Measurements from ENCODE around the gene GID8. TPM values are rescaled to one million over a fixed set of nuclear protein-coding genes. Genes with fewer than 3 reads are reported as not detected.

The GID8 gene
- total RNA-seq, 2 experiments from 2014 or later: 39.2 to 42.2 TPM

GRCh38 chr20:62914436-62914835 lies 23.5 kb upstream of the GID8 start:
- Mint-ChIP-seq H3K9me3 (no peaks in the 10 kb centered on the region), H3K4me3 (no peak overlapping the region), H3K4me1 (ENCODE audit: low read depth) (peaks cover 65% of the 10 kb centered on the region), H3K36me3 (ENCODE audit: low read depth) (peaks cover 44% of the 10 kb centered on the region), H3K27ac (peak overlapping the region; percentile 15), H3K27me3 (no peaks in the 10 kb centered on the region)
- POLR2A ChIA-PET: interaction anchor here (0.8 to 17.8 kb wide), 5 partner anchors 13 to 39 kb away, joined by 3 to 243 read pairs (median 4); partner anchors contain the start of genes DIDO1 and GID8
- CTCF ChIA-PET: interaction anchor here (0.7 to 8.6 kb wide), 7 partner anchors 12 to 95 kb away, joined by 3 to 113 read pairs (median 4); partner anchors contain the start of gene DIDO1
- TF ChIP-seq, protein P1, sequence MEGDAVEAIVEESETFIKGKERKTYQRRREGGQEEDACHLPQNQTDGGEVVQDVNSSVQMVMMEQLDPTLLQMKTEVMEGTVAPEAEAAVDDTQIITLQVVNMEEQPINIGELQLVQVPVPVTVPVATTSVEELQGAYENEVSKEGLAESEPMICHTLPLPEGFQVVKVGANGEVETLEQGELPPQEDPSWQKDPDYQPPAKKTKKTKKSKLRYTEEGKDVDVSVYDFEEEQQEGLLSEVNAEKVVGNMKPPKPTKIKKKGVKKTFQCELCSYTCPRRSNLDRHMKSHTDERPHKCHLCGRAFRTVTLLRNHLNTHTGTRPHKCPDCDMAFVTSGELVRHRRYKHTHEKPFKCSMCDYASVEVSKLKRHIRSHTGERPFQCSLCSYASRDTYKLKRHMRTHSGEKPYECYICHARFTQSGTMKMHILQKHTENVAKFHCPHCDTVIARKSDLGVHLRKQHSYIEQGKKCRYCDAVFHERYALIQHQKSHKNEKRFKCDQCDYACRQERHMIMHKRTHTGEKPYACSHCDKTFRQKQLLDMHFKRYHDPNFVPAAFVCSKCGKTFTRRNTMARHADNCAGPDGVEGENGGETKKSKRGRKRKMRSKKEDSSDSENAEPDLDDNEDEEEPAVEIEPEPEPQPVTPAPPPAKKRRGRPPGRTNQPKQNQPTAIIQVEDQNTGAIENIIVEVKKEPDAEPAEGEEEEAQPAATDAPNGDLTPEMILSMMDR (IDR thresholded peaks at IDR 0.05): no peak
- DNase-seq: no peak
- intact Hi-C loops (cut with micrococcal nuclease): no loop called here
- ATAC-seq: no peak

DNA sequence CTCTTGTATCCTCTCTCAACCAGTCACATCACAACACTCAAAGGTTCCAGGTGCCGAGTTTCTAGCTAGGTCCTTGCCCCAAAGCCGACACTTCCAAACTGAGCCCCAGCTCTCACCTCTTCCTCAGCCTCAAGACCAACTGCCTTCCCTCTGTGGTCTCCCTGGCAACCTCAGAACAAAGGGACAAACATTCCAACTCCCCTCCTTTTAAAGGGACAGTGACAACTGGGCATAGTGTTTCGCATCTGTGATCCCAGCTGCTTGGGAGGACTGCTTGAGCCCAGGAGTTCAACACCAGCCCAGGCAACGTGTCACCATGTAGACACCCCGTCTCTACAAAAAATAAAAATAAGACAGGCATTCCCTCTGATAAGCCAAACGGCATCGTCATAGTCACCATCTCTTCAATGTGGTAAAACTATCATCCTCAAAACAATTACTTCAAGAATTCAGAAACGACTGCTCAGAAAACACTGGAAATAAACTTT lies 22.9 kb upstream of the GID8 start:
- DNase-seq (peak; percentile 48), ATAC-seq (no peak)
- TF ChIP-seq, protein P1 (IDR thresholded peaks at IDR 0.05): no peak
- peaks cover 40% of the 10 kb centered on the region for H3K36me3 Mint-ChIP-seq (ENCODE audit: low read depth)
- peak overlapping the region; percentile 9 for H3K4me3 Mint-ChIP-seq
- peaks cover 71% of the 10 kb centered on the region for H3K4me1 Mint-ChIP-seq (ENCODE audit: low read depth)
- H3K27ac Mint-ChIP-seq: peak overlapping the region; percentile 90
- no peaks in the 10 kb centered on the region for H3K27me3 Mint-ChIP-seq
- H3K9me3 Mint-ChIP-seq: no peaks in the 10 kb centered on the region
- intact Hi-C loops (cut with micrococcal nuclease): no loop called here
- ChIA-PET POLR2A (interaction anchor here (0.9 to 17.8 kb wide), 4 partner anchors 12 to 38 kb away, joined by 3 to 243 read pairs (median 24); partner anchors contain the start of genes DIDO1 and GID8), CTCF (interaction anchor here (0.7 to 8.6 kb wide), 7 partner anchors 7 to 94 kb away, joined by 3 to 113 read pairs (median 3); no protein-coding TSS in a partner anchor)

DNA sequence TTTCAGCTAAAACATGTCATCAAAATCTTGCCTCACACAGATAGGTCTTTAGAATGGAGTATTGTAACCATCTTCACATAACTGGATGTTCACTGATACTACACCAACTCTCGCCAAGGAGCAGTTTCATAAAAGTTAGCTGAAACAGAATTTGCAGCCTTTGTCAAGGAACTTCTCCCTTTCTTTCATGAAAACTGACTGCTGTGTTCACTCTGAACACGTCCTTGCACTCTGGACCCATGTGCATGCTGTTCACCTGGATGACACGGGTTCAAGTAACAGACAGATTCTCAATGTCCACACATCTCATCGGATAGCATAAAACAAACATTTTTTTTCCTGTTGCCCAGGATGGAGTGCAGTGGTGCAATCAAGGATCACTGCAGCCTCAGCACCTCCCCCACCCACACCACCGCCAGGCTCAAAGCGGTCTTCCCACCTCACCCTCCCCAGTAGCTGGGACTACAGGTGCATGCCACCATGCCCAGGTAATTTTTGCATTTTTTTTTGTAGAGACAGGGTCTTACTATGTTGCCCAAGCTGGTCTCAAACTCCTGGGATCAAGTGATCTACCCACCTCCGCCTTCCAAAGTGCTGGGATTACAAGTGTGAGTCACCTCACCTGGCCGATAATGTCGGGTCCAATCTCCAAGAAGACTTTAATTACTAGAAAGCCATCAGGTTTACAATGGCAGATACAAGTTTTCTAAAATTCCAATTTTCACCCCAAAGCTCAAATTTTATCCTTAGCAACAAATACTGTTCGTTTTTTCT lies 21.1 kb upstream of the GID8 start:
- H3K9me3 Mint-ChIP-seq: no peaks in the 10 kb centered on the region
- H3K4me1 Mint-ChIP-seq (ENCODE audit: low read depth): peaks cover 78% of the 10 kb centered on the region
- CTCF ChIA-PET: interaction anchor here (0.8 to 8.6 kb wide), 9 partner anchors 9 to 92 kb away, joined by 3 to 113 read pairs (median 4); partner anchors contain the start of gene GID8
- intact Hi-C loops (cut with micrococcal nuclease): no loop called here
- H3K27ac Mint-ChIP-seq: peak overlapping the region; percentile 90
- peaks cover 26% of the 10 kb centered on the region for H3K36me3 Mint-ChIP-seq (ENCODE audit: low read depth)
- TF ChIP-seq, protein P1 (IDR thresholded peaks at IDR 0.05): no peak
- ATAC-seq (no peak), DNase-seq (no peak)
- H3K27me3 Mint-ChIP-seq: no peaks in the 10 kb centered on the region
- H3K4me3 Mint-ChIP-seq: peak overlapping the region; percentile 72
- POLR2A ChIA-PET: interaction anchor here (0.8 to 17.8 kb wide), 6 partner anchors 9 to 439 kb away, joined by 3 to 243 read pairs (median 32); partner anchors contain the start of genes DIDO1 and GID8

DNA sequence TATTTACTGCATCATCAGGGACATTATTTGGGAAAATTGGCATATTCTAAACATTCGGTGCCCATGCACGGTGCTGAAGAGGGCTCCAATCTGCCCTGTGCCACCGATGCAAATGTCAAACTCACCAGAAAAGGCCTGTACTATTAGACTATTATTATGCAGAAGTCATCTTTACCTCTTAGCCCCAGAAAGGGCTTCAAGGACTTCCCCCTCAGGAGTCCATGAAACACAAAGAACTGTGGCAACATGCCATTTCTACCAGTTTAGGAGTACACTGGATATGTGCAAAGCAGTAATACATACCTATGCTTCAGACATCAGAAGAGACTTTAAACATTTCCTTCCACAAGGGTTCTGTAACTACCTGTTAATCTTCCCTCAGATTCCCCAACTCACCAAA lies 20.2 kb upstream of the GID8 start:
- no peaks in the 10 kb centered on the region for H3K27me3 Mint-ChIP-seq
- ChIA-PET POLR2A (interaction anchor here (0.7 to 17.8 kb wide), 8 partner anchors 9 to 1712 kb away, joined by 3 to 243 read pairs (median 20); partner anchors contain the start of genes DIDO1 and GID8), CTCF (interaction anchor here (1.1 to 8.6 kb wide), 8 partner anchors 10 to 91 kb away, joined by 3 to 113 read pairs (median 10); partner anchors contain the start of genes DIDO1 and GID8)
- ATAC-seq: no peak
- peaks cover 86% of the 10 kb centered on the region for H3K4me1 Mint-ChIP-seq (ENCODE audit: low read depth)
- peak overlapping the region; percentile 72 for H3K4me3 Mint-ChIP-seq
- peak overlapping the region; percentile 90 for H3K27ac Mint-ChIP-seq
- H3K9me3 Mint-ChIP-seq: no peaks in the 10 kb centered on the region
- TF ChIP-seq, protein P1 (IDR thresholded peaks at IDR 0.05): no peak
- intact Hi-C loops (cut with micrococcal nuclease): no loop called here
- H3K36me3 Mint-ChIP-seq (ENCODE audit: low read depth): peaks cover 25% of the 10 kb centered on the region
- no peak for DNase-seq
